ENCODE measurements around the gene CRYZ. TPM values are rescaled to one million over a fixed set of nuclear protein-coding genes. Genes with fewer than 3 reads are reported as not detected.
A peak's percentile ranks its signal among the peaks of the same experiment; 100 is the strongest.

Gene CRYZ
- total and polyA plus RNA-seq, 10 of the 15 experiments (the other 5 are each of a cell fraction or from before 2014, with no cell fraction given): 53.4 to 194 (median 79.8) TPM

DNA sequence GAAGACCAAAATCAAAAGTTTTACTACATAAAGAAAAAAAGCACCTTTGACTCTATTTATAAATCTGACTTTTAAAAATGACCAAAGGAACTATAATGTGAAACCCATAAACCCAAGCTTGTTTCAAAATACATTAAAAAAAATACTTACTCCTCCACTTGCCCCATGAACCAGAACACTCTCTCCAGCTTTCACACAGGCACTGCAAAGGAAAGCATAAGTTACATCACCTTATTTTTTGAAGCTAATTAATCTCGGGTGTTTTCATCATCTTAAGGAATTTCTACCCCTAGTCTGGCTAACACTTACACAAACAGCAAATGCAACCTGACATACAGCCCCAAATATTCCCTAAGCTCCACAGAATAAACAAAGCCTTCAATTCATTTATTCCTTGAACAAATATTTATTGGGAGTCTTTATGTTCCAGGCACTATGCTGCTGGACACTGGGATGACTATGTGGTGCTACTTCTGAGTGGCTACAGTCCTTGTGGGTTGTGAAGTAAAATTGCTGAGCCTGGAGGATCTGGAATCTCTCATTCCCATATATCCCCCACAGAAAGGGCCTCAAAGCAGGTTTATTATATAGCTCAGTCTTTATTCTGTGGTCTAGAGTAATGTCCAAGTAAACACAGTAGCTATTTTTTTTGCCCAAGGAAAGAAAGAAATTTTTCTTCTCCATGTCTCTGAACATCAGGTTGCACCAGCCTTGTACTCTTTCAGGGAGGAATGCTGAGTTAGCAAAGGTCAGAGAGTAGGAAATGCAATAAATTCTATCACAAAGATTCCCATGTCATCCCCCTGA, 18.2 kb downstream of the CRYZ start (continued):
- TF ChIP-seq CEBPB (IDR thresholded peaks at IDR 0.05; ENCODE audit: borderline replicate concordance in 1 of 2, low read depth in 2 of 2, low read length in 2 of 2) (no peak), BCL11A (IDR thresholded peaks at IDR 0.05; ENCODE audit: low read depth, low read length) (no peak), IRF4 (IDR thresholded peaks at IDR 0.05; ENCODE audit: low read depth, low read length) (no peak), MEF2A (IDR thresholded peaks at IDR 0.05; ENCODE audit: insufficient read depth, low read depth, low read length) (peak; percentile 81), HDAC6 (IDR thresholded peaks at IDR 0.05; ENCODE audit: unreplicated experiment) (no peak), IKZF2 (IDR thresholded peaks at IDR 0.05) (peak; percentile 19 to 55; a peak in 3 of 4 replicates), DPF2 (IDR thresholded peaks at IDR 0.05) (no peak), FOXM1 (IDR thresholded peaks at IDR 0.05; ENCODE audit: low read depth, low read length) (peak; percentile 31; the same call in 1 of the 2 replicates), GABPA (IDR thresholded peaks at IDR 0.05; ENCODE audit: low read depth) (no peak), ATF7 (IDR thresholded peaks at IDR 0.05; ENCODE audit: low read depth) (peak; percentile 55), BACH1 (IDR thresholded peaks at IDR 0.05; ENCODE audit: borderline replicate concordance) (no peak), RAD51 (IDR thresholded peaks at IDR 0.05) (no peak), EZH2 (IDR thresholded peaks at IDR 0.05; ENCODE audit: borderline replicate concordance, control insufficient read depth, low read depth, low read length) (no peak), RB1 (IDR thresholded peaks at IDR 0.05; ENCODE audit: borderline replicate concordance) (no peak), ETV6 (conservative IDR thresholded peaks at IDR 0.05 in 1 of 2, IDR thresholded peaks at IDR 0.05 in 1 of 2; ENCODE audit: borderline replicate concordance in 1 of 2, low read depth in 1 of 2) (no peak), NRF1 (conservative IDR thresholded peaks at IDR 0.05; ENCODE audit: low read depth, low read length) (no peak), USF2 (IDR thresholded peaks at IDR 0.05; ENCODE audit: borderline replicate concordance, low read depth, low read length) (no peak), STAT3 (IDR thresholded peaks at IDR 0.05; ENCODE audit: low read depth, low read length) (no peak), MAX (IDR thresholded peaks at IDR 0.05; ENCODE audit: low read depth, low read length) (no peak), CREM (IDR thresholded peaks at IDR 0.05; ENCODE audit: low read depth) (peak; percentile 17; the same call in 1 of the 2 replicates), MEF2B (IDR thresholded peaks at IDR 0.05; ENCODE audit: partially characterized antibody, poor library complexity, severe bottlenecking) (peak; percentile 24), TCF7 (IDR thresholded peaks at IDR 0.05; ENCODE audit: borderline replicate concordance) (no peak), SRF (IDR thresholded peaks at IDR 0.05; ENCODE audit: low read depth in 2 of 2, low read length in 2 of 2) (no peak), CBX5 (IDR thresholded peaks at IDR 0.05; ENCODE audit: low read depth) (no peak), NFIC (IDR thresholded peaks at IDR 0.05; ENCODE audit: low read depth, low read length) (peak; percentile 58), SIX5 (IDR thresholded peaks at IDR 0.05; ENCODE audit: low read depth, low read length, severe bottlenecking) (no peak), FOS (IDR thresholded peaks at IDR 0.05; ENCODE audit: borderline replicate concordance, extremely low read depth, insufficient read length) (no peak), SMC3 (IDR thresholded peaks at IDR 0.05; ENCODE audit: borderline replicate concordance, low read length) (no peak), CBFB (IDR thresholded peaks at IDR 0.05; ENCODE audit: low read depth) (no peak)
- TF ChIP-seq, protein P1, sequence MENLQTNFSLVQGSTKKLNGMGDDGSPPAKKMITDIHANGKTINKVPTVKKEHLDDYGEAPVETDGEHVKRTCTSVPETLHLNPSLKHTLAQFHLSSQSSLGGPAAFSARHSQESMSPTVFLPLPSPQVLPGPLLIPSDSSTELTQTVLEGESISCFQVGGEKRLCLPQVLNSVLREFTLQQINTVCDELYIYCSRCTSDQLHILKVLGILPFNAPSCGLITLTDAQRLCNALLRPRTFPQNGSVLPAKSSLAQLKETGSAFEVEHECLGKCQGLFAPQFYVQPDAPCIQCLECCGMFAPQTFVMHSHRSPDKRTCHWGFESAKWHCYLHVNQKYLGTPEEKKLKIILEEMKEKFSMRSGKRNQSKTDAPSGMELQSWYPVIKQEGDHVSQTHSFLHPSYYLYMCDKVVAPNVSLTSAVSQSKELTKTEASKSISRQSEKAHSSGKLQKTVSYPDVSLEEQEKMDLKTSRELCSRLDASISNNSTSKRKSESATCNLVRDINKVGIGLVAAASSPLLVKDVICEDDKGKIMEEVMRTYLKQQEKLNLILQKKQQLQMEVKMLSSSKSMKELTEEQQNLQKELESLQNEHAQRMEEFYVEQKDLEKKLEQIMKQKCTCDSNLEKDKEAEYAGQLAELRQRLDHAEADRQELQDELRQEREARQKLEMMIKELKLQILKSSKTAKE (IDR thresholded peaks at IDR 0.05; ENCODE audit: low read depth, poor library complexity, severe bottlenecking): no peak

Measured in GM12878 (cell line).